Tibial nerve (tissue), 4 donors: ENCODE data around the gene NFE2L2. TPM values are rescaled to one million over a fixed set of nuclear protein-coding genes. Genes with fewer than 3 reads are reported as not detected.
"Not testable (repeated sequence)": the region's sequence is repeated elsewhere in the genome, so short reads cannot be mapped to it uniquely, and the experiment has no call there.

ENCODE experiments used
- DNase-seq, 2 donors: peaks; one replicate each; pipeline ENCODE4 v3.0.0-alpha.2; 2019; ENCODE audit warnings: low spot score in 2 of 2
- H3K27ac ChIP-seq, 4 donors: fragments of 200-600 bp; sonication (generic) in 3 of 4; one replicate each; pipeline ENCODE4 v1.5.1; 2017 to 2019; ENCODE audit warnings: mild to moderate bottlenecking in 1 of 4
- H3K27me3 ChIP-seq, 2 donors: fragments of 200-600 bp; sonication (generic) in 1 of 2; one replicate each; pipeline versions ENCODE4 v1.5.1 to v1.6.0; 2017 to 2019
- H3K36me3 ChIP-seq, 3 donors: fragments of 200-600 bp; sonication (generic); one replicate each; pipeline ENCODE4 v1.5.1; 2018 to 2019
- H3K4me1 ChIP-seq, 4 donors: fragments of 200-600 bp; sonication (generic) in 3 of 4; one replicate each; pipeline ENCODE4 v1.5.1; 2017 to 2019
- H3K4me3 ChIP-seq, 4 donors: fragments of 200-600 bp; sonication (generic) in 3 of 4; one replicate each; pipeline ENCODE4 v1.5.1; 2017 to 2019; ENCODE audit warnings: mild to moderate bottlenecking in 1 of 4, moderate library complexity in 1 of 4
- H3K9me3 ChIP-seq, 4 donors: fragments of 200-600 bp; sonication (generic) in 3 of 4; one replicate each; pipeline ENCODE4 v1.5.1; 2017 to 2019
- EP300 ChIP-seq, 2 donors: sonication (generic); formaldehyde crosslinking; IDR thresholded peaks; one replicate each; pipeline ENCODE4 v1.6.1; 2017; ENCODE audit warnings: antibody characterized with exemption in 2 of 2, mild to moderate bottlenecking in 1 of 2
- POLR2A ChIP-seq, 2 donors: fragments of 450-650 bp; IDR thresholded peaks; one replicate each; pipeline ENCODE4 v1.6.1; 2017; ENCODE audit warnings: antibody characterized with exemption in 2 of 2, mild to moderate bottlenecking in 2 of 2, moderate library complexity in 2 of 2
- WGBS, 2 donors: methylation state at CpG; one replicate each; pipeline ENCODE4 v1.1.5; 2018; 5-methylcytosine and 5-hydroxymethylcytosine counted together
- total RNA-seq, 4 donors: library from RNA; depleted of rRNA; stranded (reverse); fragments of >200 nt; gene quantifications; one replicate each; pipeline ENCODE4 v1.1.0, GENCODE V29; 2016
- TF ChIP-seq, protein P1 (sequence below), 5 experiments: fragments of 200-600 bp in 3 of 5; fragments of 450-650 bp in 2 of 5; sonication (generic) in 3 of 5; IDR thresholded peaks; one replicate each; pipeline ENCODE4 v1.5.1; 2016 to 2019; ENCODE audit warnings: antibody characterized with exemption in 5 of 5, mild to moderate bottlenecking in 3 of 5, moderate library complexity in 2 of 5

Gene NFE2L2
- total RNA-seq, 4 donors from 2014 or later = 112 to 164 (median 145) TPM

GRCh38 chr2:177252808-177253531, 11.6 kb downstream of the NFE2L2 start:
- Histone ChIP-seq H3K4me1 (peaks cover 0 to 99% (median 77%) of the 10 kb centered on the region in 4 donors), H3K4me3 (no peak overlapping the region)
- no peak for DNase-seq

GRCh38 chr2:177251165-177251542, 13.4 kb downstream of the NFE2L2 start:
- Histone ChIP-seq H3K4me3 (no peak overlapping the region), H3K4me1 (peaks cover 0 to 99% (median 76%) of the 10 kb centered on the region in 4 donors), H3K9me3 (no peaks in the 10 kb centered on the region), H3K27ac (peak overlapping the region; percentile 13 to 82 (median 62)), H3K27me3 (no peaks in the 10 kb centered on the region), H3K36me3 (no peaks in the 10 kb centered on the region)
- TF ChIP-seq EP300 (IDR thresholded peaks at IDR 0.05) (no peak), POLR2A (IDR thresholded peaks at IDR 0.05) (no peak)
- TF ChIP-seq, protein P1, sequence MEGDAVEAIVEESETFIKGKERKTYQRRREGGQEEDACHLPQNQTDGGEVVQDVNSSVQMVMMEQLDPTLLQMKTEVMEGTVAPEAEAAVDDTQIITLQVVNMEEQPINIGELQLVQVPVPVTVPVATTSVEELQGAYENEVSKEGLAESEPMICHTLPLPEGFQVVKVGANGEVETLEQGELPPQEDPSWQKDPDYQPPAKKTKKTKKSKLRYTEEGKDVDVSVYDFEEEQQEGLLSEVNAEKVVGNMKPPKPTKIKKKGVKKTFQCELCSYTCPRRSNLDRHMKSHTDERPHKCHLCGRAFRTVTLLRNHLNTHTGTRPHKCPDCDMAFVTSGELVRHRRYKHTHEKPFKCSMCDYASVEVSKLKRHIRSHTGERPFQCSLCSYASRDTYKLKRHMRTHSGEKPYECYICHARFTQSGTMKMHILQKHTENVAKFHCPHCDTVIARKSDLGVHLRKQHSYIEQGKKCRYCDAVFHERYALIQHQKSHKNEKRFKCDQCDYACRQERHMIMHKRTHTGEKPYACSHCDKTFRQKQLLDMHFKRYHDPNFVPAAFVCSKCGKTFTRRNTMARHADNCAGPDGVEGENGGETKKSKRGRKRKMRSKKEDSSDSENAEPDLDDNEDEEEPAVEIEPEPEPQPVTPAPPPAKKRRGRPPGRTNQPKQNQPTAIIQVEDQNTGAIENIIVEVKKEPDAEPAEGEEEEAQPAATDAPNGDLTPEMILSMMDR (IDR thresholded peaks at IDR 0.05) = no peak
- WGBS, 2 donors = 60 to 80% methylated on average over 3 of the region's 3 CpGs
- DNase-seq = no peak

More at GRCh38 chr2:177252808-177253531, 11.6 kb downstream of the NFE2L2 start:
- TF ChIP-seq POLR2A (IDR thresholded peaks at IDR 0.05) (no peak), EP300 (IDR thresholded peaks at IDR 0.05) (no peak)
- TF ChIP-seq, protein P1 (IDR thresholded peaks at IDR 0.05) = no peak
- Histone ChIP-seq H3K36me3 (no peaks in the 10 kb centered on the region), H3K27me3 (no peaks in the 10 kb centered on the region), H3K27ac (peak overlapping the region; percentile 3 to 82 (median 68)), H3K9me3 (no peaks in the 10 kb centered on the region)
- WGBS, 2 donors = 80 to 85% methylated on average over 5 of the region's 5 CpGs

DNA sequence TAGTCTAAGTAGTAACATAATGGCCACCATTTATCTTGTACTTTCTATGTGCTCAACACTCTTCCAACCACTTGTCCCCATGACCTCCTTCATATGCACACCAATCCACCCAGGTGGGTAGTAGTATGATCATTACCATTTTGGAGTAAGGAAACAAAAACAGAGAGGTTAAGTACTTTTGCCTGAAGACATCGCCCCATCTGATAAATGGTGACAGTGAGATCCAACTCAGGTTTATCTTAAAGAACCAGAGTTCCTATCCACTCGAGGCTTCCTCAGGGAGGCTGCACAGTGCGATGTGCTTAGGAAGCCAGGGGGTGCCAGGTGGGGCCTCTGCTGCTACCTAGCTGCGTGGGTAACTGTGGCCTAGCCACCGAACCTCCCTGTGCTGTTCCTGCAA, 14.1 kb downstream of the NFE2L2 start:
- 90 to 92% methylated on average over 5 of the region's 5 CpGs for WGBS, 2 donors
- no peak for TF ChIP-seq EP300 (IDR thresholded peaks at IDR 0.05)
- TF ChIP-seq, protein P1 (IDR thresholded peaks at IDR 0.05) = no peak
- TF ChIP-seq POLR2A (IDR thresholded peaks at IDR 0.05) = no peak
- no peaks in the 10 kb centered on the region for H3K9me3 ChIP-seq
- peaks cover 0 to 99% (median 76%) of the 10 kb centered on the region in 4 donors for H3K4me1 ChIP-seq
- H3K27ac ChIP-seq = peak overlapping the region in 2 of 4 donors; percentile 73 to 82
- no peak for DNase-seq
- H3K4me3 ChIP-seq = no peak overlapping the region
- no peaks in the 10 kb centered on the region for H3K27me3 ChIP-seq
- no peaks in the 10 kb centered on the region for H3K36me3 ChIP-seq

DNA sequence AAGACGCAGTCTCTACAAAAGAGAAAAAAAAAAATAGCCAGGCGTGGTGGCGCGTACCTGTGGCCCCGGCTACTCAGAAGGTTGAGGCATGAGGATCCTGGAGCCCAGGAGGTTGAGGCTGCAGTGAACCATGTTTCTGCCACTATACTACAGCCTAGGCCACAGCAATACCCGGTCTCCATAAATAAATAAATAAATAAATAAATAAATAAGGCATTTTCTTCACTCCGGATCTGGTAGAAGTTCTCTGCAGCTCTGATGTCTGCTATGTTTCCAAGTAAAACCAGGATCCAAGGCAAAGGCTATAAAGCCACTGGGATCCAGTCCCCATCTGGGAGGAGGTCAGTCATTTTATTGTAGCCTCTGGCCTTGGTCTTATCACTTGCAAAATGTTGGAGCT, 15.5 kb downstream of the NFE2L2 start:
- no peak overlapping the region for H3K4me3 ChIP-seq
- H3K4me1 ChIP-seq = peaks cover 0 to 99% (median 73%) of the 10 kb centered on the region in 4 donors
- no peak for DNase-seq
- no peaks in the 10 kb centered on the region for H3K9me3 ChIP-seq
- no peaks in the 10 kb centered on the region for H3K27me3 ChIP-seq
- TF ChIP-seq EP300 (IDR thresholded peaks at IDR 0.05) = no peak
- H3K36me3 ChIP-seq = no peaks in the 10 kb centered on the region
- H3K27ac ChIP-seq = no peak overlapping the region
- 86 to 88% methylated on average over 7 of the region's 7 CpGs for WGBS, 2 donors

DNA sequence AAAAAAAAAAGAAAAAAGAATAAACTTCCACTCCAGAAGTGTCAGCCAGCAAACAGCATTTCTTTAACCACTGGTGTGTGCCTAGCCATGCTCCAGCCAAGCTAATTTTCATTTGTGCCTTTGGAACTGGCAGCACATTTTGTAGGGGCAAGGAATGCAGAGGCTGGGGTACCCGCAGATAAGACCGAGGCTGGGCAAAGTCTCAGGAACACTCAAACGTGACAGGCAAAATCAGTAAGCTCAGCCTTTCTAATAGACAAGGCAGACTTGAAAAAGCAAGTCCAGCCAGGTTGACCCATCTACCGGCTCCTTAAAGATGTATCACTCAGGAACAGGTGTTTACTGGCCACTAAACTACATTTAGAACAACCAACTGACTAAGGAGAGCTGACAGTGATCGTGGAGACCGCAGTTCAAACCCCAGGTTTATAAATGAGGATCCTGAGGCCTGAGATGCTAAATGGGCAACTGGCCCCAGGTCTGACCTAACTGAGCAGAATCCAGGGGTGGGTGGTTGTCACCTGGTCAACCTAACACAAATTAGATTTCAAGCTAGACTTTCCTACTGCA, 16.7 kb downstream of the NFE2L2 start:
- H3K4me1 ChIP-seq = peaks cover 0 to 99% (median 74%) of the 10 kb centered on the region in 4 donors
- no peaks in the 10 kb centered on the region for H3K36me3 ChIP-seq
- H3K4me3 ChIP-seq = no peak overlapping the region
- 79 to 86% methylated on average over 6 of the region's 6 CpGs for WGBS, 2 donors
- H3K27ac ChIP-seq = peak overlapping the region in 2 of 4 donors; percentile 1 to 13
- no peak for DNase-seq
- TF ChIP-seq POLR2A (IDR thresholded peaks at IDR 0.05) (no peak), EP300 (IDR thresholded peaks at IDR 0.05) (no peak)
- TF ChIP-seq, protein P1 (IDR thresholded peaks at IDR 0.05) = no peak
- no peaks in the 10 kb centered on the region for H3K9me3 ChIP-seq
- H3K27me3 ChIP-seq = no peaks in the 10 kb centered on the region

DNA sequence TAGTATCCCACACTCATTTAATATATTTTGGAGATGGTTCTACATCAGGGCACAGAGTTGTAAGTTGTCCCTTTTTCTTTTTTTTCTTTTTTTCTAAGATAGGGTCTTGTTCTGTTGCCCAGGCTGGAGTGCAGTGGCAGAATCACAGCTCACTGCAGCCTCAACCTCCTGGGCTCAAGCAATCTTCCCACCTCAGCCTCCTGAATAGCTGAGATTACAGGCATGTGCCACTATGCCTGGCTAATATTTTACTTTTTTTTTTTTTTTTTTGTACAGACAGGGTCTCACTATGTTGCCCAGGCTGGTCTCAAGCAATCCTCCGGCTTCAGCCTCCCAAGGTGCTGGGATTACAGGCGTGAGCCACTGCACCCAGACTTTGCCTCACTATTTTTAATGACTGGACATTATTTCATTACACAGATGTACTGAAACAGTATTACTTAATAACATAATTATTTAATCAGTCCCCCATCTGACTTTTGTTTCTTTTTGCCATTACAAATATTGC, 17.9 kb downstream of the NFE2L2 start:
- H3K9me3 ChIP-seq, DNase-seq, H3K4me3 ChIP-seq, H3K27me3 ChIP-seq, H3K36me3 ChIP-seq: not testable (repeated sequence)
- Histone ChIP-seq H3K4me1 (peaks cover 0 to 99% (median 73%) of the 10 kb centered on the region in 4 donors), H3K27ac (peak overlapping the region in 2 of 4 donors; percentile 88 to 97)
- 81 to 88% methylated on average over 2 of the region's 2 CpGs for WGBS, 2 donors
